Sciatic nerve (tissue), 2 donors: ENCODE results near the gene P4HTM. TPM values are rescaled to one million over a fixed set of nuclear protein-coding genes. Genes with fewer than 3 reads are reported as not detected.
A peak's percentile ranks its signal among the peaks of the same experiment; 100 is the strongest.

Experiments used
- ATAC-seq: fragments of 200-7000 bp; cut with Tn5 transposase; one replicate; pipeline ENCODE4 v1.9.1; 2020; ENCODE audit warnings: mild to moderate bottlenecking, moderate library complexity
- DNase-seq: peaks from one replicate; pipeline ENCODE4 v3.0.0-alpha.2; 2020; ENCODE audit warnings: low spot score
- intact Hi-C: fragments of 100-400 bp; cut with DNase I; formaldehyde crosslinking; loops from one replicate; pipeline ENCODE4 v1.14.2; 2022
- microRNA-seq: library from miRNA; unstranded; fragments of <30 nt; microRNA quantifications from one replicate; pipeline ENCODE4 v1.2.0, GENCODE V29; 2020
- total RNA-seq: library from RNA; stranded (reverse); fragmentation: NEBNext Ultra II Directional; extraction: Animal tissue kit (Norgen Biotek cat#: 25700); gene quantifications from one replicate; pipeline ENCODE4 v1.2.1, GENCODE V29; 2021
- donor health status: DM: no; HTN: no; CAD: no.
- donor health status: DM: no; HTN: no; CAD: no.

P4HTM gene
- total RNA-seq, 1 donor from 2014 or later, result 40.1 TPM

DNA sequence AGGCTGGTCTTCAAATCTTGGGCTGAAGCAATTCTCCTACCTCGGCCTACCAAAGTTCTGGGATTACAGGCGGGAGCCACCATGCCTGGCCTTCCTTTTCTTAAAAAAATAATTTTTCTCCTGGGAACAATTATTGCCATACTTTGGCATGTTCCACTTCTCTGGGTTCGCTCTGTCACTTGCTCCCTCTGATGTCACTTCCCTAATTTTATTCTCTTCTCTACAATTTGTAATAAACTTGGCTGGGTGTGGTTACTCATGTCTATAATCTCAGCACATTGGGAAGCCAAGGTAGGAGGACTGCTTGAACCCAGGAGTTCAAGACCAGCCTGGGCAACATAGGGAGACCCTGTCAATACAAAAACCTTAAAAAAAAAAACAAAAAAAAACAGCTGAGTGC, 45.2 kb downstream of the P4HTM start:
- DNase-seq (no peak), ATAC-seq (no peak)
- intact Hi-C loops, result no loop called here

DNA sequence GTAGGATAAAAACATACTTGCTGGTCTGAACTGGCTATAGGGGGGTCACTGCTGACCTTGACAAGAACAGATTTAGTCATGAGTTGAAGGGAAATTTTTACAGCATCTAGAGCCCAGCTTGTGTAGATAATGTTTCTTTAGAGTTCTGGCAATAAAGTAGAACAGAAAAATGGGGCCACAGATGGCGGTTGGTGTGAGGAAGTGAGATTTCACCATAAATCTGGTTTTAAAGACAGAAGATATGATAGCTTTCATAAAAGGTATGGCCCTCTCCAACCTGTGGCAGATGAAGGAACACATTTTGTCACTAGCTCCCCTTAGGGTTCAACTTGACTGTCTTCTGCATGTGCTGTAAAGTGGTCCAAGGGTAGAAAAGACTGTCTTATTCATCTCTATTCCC, 63.5 kb downstream of the P4HTM start:
- intact Hi-C loops, result no loop called here
- no peak for ATAC-seq
- DNase-seq, result no peak

DNA sequence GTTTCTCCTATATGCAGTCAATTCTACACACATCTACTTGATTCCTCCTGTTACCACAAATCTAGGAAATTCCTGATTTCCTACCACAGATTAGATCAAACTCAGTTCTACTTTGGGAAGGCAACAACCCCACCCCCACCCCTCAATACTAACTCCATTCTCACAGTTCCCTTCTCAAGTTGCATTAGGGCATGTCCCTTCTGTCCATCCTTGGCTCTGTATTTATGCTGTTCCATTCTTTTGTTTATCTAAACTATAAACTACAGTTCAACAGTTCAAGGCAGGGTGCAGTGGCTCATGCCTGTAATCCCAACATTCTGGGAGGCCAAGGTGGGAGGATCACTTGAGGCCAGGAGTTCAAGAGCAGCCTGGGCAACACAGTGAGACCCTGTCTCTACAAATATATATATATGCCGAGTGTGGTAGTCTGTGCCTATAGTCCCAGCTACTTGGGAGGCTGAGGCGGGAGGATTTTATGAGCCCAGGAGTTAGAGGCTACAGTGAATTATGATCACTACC, 64.4 kb downstream of the P4HTM start:
- intact Hi-C loops, result no loop called here
- DNase-seq (no peak), ATAC-seq (no peak)

Small RNA genes lying within 50 kb of the gene (microRNA-seq; reads per million reads assigned to microRNA genes)
- gene MIR191, result 9,348 reads per million, percentile 94 among the genes with 10 or more reads in this experiment
- 910 reads per million, percentile 81 among the genes with 10 or more reads in this experiment for gene MIR425

Other genes starting within 250 kb of the P4HTM start
- 46.5 TPM for gene PRKAR2A, start 142.4 kb upstream of the P4HTM start, total RNA-seq
- 12.2 TPM for gene SLC25A20, start 91.4 kb upstream of the P4HTM start, total RNA-seq
- gene ARIH2, start 71.4 kb upstream of the P4HTM start, total RNA-seq, result 88.9 TPM
- gene WDR6, start 17.1 kb downstream of the P4HTM start, total RNA-seq, result 149 TPM
- 18.7 TPM for gene DALRD3, start 28.3 kb downstream of the P4HTM start, total RNA-seq
- gene NDUFAF3, start 31.9 kb downstream of the P4HTM start, total RNA-seq, result 75.1 TPM
- gene IMPDH2, start 39.2 kb downstream of the P4HTM start, total RNA-seq, result 121 TPM
- 101 TPM for gene QRICH1, start 103.8 kb downstream of the P4HTM start, total RNA-seq
- 123 TPM for gene QARS1, start 114.5 kb downstream of the P4HTM start, total RNA-seq
- gene USP19, start 130.6 kb downstream of the P4HTM start, total RNA-seq, result 55.7 TPM
- 515 TPM for gene LAMB2, start 142.8 kb downstream of the P4HTM start, total RNA-seq
- 20.7 TPM for gene CCDC71, start 176.1 kb downstream of the P4HTM start, total RNA-seq
- gene KLHDC8B, start 181.4 kb downstream of the P4HTM start, total RNA-seq, result 32.5 TPM